Loucy (cell line): ENCODE measurements around the gene ARSK.

ENCODE experiments used
- EZH2phosphoT487 ChIP-seq: fragments of 200-600 bp; IDR thresholded peaks from 2 replicates; pipeline ENCODE4 v1.6.1; 2018; ENCODE audit warnings: antibody characterized with exemption, mild to moderate bottlenecking, moderate library complexity, borderline replicate concordance
- TF ChIP-seq, protein P1 (sequence below): fragments of 200-600 bp; sonication (generic); conservative IDR thresholded peaks from 2 replicates; pipeline ENCODE4 v1.5.1; 2014; ENCODE audit warnings: mild to moderate bottlenecking, antibody characterized with exemption, low read length

DNA sequence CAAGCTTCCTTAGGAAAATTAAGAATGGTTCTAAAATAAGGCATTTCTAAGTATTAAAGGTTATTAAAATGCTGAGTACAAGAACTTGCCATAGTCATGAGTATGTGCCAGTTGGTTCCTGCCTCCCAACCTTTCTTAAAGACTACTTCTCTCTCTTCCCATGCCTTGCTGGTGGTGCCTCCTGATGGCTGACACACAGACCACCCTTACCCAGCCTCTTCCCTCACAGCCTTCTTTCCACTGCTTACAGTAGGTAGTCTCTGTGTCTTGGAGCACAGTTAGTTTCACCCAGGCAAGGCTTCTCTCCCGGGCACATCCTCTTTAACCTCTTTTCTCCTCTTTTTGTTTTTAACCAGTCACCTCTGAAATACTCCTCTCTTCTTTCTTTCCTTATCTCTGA, 44.4 kb downstream of the ARSK start:
- TF ChIP-seq, protein P1, sequence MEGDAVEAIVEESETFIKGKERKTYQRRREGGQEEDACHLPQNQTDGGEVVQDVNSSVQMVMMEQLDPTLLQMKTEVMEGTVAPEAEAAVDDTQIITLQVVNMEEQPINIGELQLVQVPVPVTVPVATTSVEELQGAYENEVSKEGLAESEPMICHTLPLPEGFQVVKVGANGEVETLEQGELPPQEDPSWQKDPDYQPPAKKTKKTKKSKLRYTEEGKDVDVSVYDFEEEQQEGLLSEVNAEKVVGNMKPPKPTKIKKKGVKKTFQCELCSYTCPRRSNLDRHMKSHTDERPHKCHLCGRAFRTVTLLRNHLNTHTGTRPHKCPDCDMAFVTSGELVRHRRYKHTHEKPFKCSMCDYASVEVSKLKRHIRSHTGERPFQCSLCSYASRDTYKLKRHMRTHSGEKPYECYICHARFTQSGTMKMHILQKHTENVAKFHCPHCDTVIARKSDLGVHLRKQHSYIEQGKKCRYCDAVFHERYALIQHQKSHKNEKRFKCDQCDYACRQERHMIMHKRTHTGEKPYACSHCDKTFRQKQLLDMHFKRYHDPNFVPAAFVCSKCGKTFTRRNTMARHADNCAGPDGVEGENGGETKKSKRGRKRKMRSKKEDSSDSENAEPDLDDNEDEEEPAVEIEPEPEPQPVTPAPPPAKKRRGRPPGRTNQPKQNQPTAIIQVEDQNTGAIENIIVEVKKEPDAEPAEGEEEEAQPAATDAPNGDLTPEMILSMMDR: no peak
- no peak for TF ChIP-seq EZH2phosphoT487
